A673 (cell line): Measurements from ENCODE around the gene SGCA.

Experiments used
- EZH2 ChIP-seq: fragments of 200-600 bp; sonication (generic); IDR thresholded peaks from 2 replicates; pipeline ENCODE4 v1.6.1; 2017; ENCODE audit warnings: borderline replicate concordance, low read depth, mild to moderate bottlenecking, mixed read lengths, antibody characterized with exemption, low read length; ENCODE audit not compliant: poor library complexity, severe bottlenecking
- TF ChIP-seq, protein P1 (sequence below): fragments of 300-800, 200-600 bp; sonication (generic); conservative IDR thresholded peaks from 2 replicates; pipeline ENCODE4 v1.5.1; 2017; ENCODE audit warnings: low read depth, mild to moderate bottlenecking, antibody characterized with exemption, low read length, moderate library complexity, mixed read lengths

DNA sequence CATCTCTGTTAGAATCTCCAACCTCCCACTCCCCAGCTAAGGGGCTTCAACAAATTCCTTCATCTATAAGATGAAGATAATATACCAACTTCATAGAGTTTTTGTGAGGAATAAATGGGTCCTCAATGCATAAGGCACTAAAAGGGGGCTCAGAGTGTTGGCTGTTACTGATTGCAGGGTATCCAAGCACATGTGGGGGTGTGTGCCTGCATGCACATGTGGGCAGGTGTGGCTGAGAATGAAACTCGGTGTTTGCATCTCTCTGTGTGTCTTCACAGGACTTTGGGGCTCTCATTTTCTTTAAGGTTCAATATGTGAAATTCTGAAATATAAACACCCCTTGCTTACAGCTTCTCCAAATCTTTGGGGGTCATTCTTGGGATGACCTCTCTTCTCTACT, 11.2 kb upstream of the SGCA start:
- TF ChIP-seq, protein P1, sequence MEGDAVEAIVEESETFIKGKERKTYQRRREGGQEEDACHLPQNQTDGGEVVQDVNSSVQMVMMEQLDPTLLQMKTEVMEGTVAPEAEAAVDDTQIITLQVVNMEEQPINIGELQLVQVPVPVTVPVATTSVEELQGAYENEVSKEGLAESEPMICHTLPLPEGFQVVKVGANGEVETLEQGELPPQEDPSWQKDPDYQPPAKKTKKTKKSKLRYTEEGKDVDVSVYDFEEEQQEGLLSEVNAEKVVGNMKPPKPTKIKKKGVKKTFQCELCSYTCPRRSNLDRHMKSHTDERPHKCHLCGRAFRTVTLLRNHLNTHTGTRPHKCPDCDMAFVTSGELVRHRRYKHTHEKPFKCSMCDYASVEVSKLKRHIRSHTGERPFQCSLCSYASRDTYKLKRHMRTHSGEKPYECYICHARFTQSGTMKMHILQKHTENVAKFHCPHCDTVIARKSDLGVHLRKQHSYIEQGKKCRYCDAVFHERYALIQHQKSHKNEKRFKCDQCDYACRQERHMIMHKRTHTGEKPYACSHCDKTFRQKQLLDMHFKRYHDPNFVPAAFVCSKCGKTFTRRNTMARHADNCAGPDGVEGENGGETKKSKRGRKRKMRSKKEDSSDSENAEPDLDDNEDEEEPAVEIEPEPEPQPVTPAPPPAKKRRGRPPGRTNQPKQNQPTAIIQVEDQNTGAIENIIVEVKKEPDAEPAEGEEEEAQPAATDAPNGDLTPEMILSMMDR = no peak
- TF ChIP-seq EZH2 = no peak
